ENCODE results near the gene TNPO2.
"Not testable (repeated sequence)": the region's sequence is repeated elsewhere in the genome, so short reads cannot be mapped to it uniquely, and the experiment has no call there.

The TNPO2 gene

GRCh38 chr19:12706332-12706718 lies 17.4 kb downstream of the TNPO2 start:
- DNase-seq (ENCODE audit: low read depth in 1 of 2, low spot score in 1 of 2), result no peak

- no peak for DNase-seq (ENCODE audit: low read depth in 1 of 2, low spot score in 1 of 2)
These were observed 17.9 kb downstream of the TNPO2 start for GRCh38 chr19:12705654-12706331.

- DNase-seq (ENCODE audit: low read depth in 1 of 2, low spot score in 1 of 2), result no peak
These were observed 18.6 kb downstream of the TNPO2 start for GRCh38 chr19:12705169-12705568.

GRCh38 chr19:12703046-12703445 lies 20.7 kb downstream of the TNPO2 start:
- DNase-seq (ENCODE audit: low read depth in 1 of 2, low spot score in 1 of 2), result no peak

GRCh38 chr19:12701596-12702282 lies 22.0 kb downstream of the TNPO2 start:
- DNase-seq (ENCODE audit: low read depth in 1 of 2, low spot score in 1 of 2), result no peak

- DNase-seq (ENCODE audit: low read depth in 1 of 2, low spot score in 1 of 2), result no peak
These were observed 25.6 kb downstream of the TNPO2 start for GRCh38 chr19:12698138-12698537.

GRCh38 chr19:12697425-12697824 lies 26.3 kb downstream of the TNPO2 start:
- not testable (repeated sequence) for DNase-seq (ENCODE audit: low read depth in 1 of 2, low spot score in 1 of 2)

GRCh38 chr19:12696366-12697335 lies 27.1 kb downstream of the TNPO2 start, which contains the start of gene FBXW9:
TSS of gene FBXW9 (minus strand) at chr19:12696631. CDS start at chr19:12696581, 50 bp downstream.
- peak; percentile 94 to 99 for DNase-seq (ENCODE audit: low read depth in 1 of 2, low spot score in 1 of 2)

- DNase-seq (ENCODE audit: low read depth in 1 of 2, low spot score in 1 of 2), result no peak
These were observed 27.8 kb downstream of the TNPO2 start for GRCh38 chr19:12695997-12696365.

- DNase-seq (ENCODE audit: low read depth in 1 of 2, low spot score in 1 of 2), result no peak
These were observed 28.2 kb downstream of the TNPO2 start for GRCh38 chr19:12695514-12695913.

GRCh38 chr19:12695096-12695495 lies 28.6 kb downstream of the TNPO2 start:
- no peak for DNase-seq (ENCODE audit: low read depth in 1 of 2, low spot score in 1 of 2)

GRCh38 chr19:12694641-12695040 lies 29.1 kb downstream of the TNPO2 start:
- no peak for DNase-seq (ENCODE audit: low read depth in 1 of 2, low spot score in 1 of 2)

GRCh38 chr19:12692960-12693359 lies 30.8 kb downstream of the TNPO2 start:
- no peak for DNase-seq (ENCODE audit: low read depth in 1 of 2, low spot score in 1 of 2)

GRCh38 chr19:12689581-12690216 lies 34.0 kb downstream of the TNPO2 start:
- no peak for DNase-seq (ENCODE audit: low read depth in 1 of 2, low spot score in 1 of 2)

- no peak for DNase-seq (ENCODE audit: low read depth in 1 of 2, low spot score in 1 of 2)
These were observed 34.7 kb downstream of the TNPO2 start for GRCh38 chr19:12689012-12689411.

GRCh38 chr19:12687496-12688196 lies 36.1 kb downstream of the TNPO2 start, which contains the start of gene GNG14:
TSS of gene GNG14 (plus strand) at chr19:12687998. CDS start at chr19:12688049, 51 bp downstream.
- DNase-seq (ENCODE audit: low read depth in 1 of 2, low spot score in 1 of 2), result no peak

- no peak for DNase-seq (ENCODE audit: low read depth in 1 of 2, low spot score in 1 of 2)
These were observed 37.9 kb downstream of the TNPO2 start for GRCh38 chr19:12685831-12686230.

GRCh38 chr19:12681074-12681987 lies 42.4 kb downstream of the TNPO2 start, which contains the start of gene DHPS:
TSS of gene DHPS (minus strand) at chr19:12681880. CDS start at chr19:12681766, 114 bp downstream.
- DNase-seq (ENCODE audit: low read depth in 1 of 2, low spot score in 1 of 2), result peak; percentile 77 to 80

GRCh38 chr19:12680034-12680433 lies 43.7 kb downstream of the TNPO2 start:
- no peak for DNase-seq (ENCODE audit: low read depth in 1 of 2, low spot score in 1 of 2)

Measured in activated T-helper 1 cell treated with anti-CD3 and anti-CD28 coated beads, Interleukin-2, amount 50 U/mL, for 16 hours (primary cell).